Measurements from ENCODE around the gene NECAB3. TPM values are rescaled to one million over a fixed set of nuclear protein-coding genes. Genes with fewer than 3 reads are reported as not detected.

Gene NECAB3
- total RNA-seq, 3 donors from 2014 or later (not counting 1 experiment from before 2014, with no cell fraction given): 9.7 to 18.1 (median 13.4) TPM

DNA sequence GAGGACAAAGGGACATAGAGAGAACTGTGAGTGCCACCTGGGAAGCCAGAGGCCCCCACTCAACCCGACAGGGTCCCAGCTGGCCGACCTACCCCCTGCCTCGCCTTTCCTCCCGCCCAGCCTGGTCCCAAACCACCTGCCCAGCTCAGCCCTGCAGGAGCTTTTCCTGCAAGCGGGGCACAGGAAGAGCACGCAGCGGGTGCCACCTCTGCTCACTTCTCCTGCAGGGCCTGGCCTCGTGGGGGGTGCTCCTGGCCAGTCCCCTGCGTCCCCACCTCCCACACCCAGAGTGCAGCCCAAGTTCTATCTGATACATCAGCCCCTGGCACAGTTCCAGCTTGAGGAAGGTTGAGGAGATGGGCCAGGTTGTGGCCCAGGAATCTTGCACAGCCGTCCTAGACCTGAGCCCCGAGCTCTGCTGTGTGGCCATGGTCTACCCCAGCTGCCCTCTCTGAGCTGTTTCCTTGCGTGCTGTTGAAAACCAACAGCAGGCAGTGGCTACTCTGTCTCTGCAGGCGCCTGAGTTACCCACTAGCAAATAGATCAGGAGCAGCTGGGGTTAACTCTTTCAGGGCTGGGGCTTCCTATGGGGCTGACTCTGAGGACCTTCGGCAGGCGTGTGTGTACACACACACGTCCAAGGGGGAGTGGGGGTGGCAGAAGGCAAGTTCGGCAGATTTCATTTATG lies 1.7 kb downstream of the NECAB3 start:
- no peaks in the 10 kb centered on the region for H3K27me3 Mint-ChIP-seq (ENCODE audit: low read depth in 2 of 2)
- no peaks in the 10 kb centered on the region for H3K36me3 Mint-ChIP-seq
- Histone ChIP-seq H3K36me3 (ENCODE audit: control insufficient read depth, insufficient read depth, low read length) (no peaks in the 10 kb centered on the region), H3K4me1 (ENCODE audit: control insufficient read depth, insufficient read depth, low read length) (peaks cover 36% of the 10 kb centered on the region), H3K27ac (ENCODE audit: low read length) (no peak overlapping the region), H3K9me3 (ENCODE audit: control insufficient read depth, insufficient read depth, low read length) (no peaks in the 10 kb centered on the region), H3K4me3 (ENCODE audit: low read length) (no peak overlapping the region), H3K27me3 (ENCODE audit: control insufficient read depth, insufficient read depth, low read length) (no peaks in the 10 kb centered on the region)
- H3K9me3 Mint-ChIP-seq: no peaks in the 10 kb centered on the region
- DNase-seq (no peak), ATAC-seq (no peak)
- peaks cover 6 to 34% of the 10 kb centered on the region in 2 donors for H3K4me1 Mint-ChIP-seq
- peak overlapping the region; percentile 80 for H3K4me3 Mint-ChIP-seq
- peak overlapping the region in 1 of 2 donors; percentile 87 for H3K27ac Mint-ChIP-seq
- TF ChIP-seq, protein P1, sequence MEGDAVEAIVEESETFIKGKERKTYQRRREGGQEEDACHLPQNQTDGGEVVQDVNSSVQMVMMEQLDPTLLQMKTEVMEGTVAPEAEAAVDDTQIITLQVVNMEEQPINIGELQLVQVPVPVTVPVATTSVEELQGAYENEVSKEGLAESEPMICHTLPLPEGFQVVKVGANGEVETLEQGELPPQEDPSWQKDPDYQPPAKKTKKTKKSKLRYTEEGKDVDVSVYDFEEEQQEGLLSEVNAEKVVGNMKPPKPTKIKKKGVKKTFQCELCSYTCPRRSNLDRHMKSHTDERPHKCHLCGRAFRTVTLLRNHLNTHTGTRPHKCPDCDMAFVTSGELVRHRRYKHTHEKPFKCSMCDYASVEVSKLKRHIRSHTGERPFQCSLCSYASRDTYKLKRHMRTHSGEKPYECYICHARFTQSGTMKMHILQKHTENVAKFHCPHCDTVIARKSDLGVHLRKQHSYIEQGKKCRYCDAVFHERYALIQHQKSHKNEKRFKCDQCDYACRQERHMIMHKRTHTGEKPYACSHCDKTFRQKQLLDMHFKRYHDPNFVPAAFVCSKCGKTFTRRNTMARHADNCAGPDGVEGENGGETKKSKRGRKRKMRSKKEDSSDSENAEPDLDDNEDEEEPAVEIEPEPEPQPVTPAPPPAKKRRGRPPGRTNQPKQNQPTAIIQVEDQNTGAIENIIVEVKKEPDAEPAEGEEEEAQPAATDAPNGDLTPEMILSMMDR (IDR thresholded peaks at IDR 0.05): no peak
- WGBS (ENCODE audit: insufficient coverage): 82% methylated on average over 17 of the region's 17 CpGs
- intact Hi-C loops (cut with micrococcal nuclease): no loop called here

DNA sequence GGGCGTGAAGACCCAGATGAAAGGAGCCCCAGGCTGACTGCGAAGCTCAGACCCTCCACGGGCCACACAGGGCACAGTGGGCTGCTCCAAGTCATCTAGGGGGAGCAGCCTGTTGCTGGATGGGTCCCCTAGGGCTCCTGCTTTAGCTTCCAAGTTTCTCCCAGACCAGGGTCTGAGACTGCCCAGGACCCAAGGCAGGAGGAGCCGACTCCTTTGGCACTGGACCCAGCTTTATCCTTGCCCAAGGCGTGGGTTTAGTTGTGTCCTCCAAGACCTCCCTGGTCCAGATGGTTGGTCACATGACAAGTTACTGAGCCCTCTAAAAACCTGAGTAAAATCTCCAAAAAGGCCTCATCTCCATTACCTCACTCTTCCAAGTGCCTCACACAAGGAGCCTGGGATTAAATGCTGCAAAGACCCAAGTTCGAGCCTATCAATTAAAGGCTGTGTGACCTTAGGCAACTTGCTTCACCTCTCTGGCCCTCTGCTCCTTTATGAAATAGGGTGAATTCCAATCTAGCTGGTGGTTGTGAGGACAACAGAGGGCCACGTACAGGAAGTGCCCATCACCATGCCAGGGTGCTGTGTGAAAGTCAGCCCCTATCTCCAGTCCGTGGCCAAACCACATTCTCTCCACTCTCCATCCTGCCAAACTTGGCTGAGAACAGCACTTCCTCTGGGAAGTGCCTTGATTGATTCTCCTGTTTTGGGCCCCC lies 2.5 kb downstream of the NECAB3 start:
- Mint-ChIP-seq H3K4me3 (no peak overlapping the region), H3K4me1 (peaks cover 7 to 39% of the 10 kb centered on the region in 2 donors), H3K27me3 (ENCODE audit: low read depth in 2 of 2) (no peaks in the 10 kb centered on the region), H3K36me3 (no peaks in the 10 kb centered on the region), H3K9me3 (no peaks in the 10 kb centered on the region), H3K27ac (no peak overlapping the region)
- Histone ChIP-seq H3K27me3 (ENCODE audit: control insufficient read depth, insufficient read depth, low read length) (no peaks in the 10 kb centered on the region), H3K4me3 (ENCODE audit: low read length) (no peak overlapping the region), H3K27ac (ENCODE audit: low read length) (no peak overlapping the region), H3K4me1 (ENCODE audit: control insufficient read depth, insufficient read depth, low read length) (peaks cover 38% of the 10 kb centered on the region), H3K9me3 (ENCODE audit: control insufficient read depth, insufficient read depth, low read length) (no peaks in the 10 kb centered on the region), H3K36me3 (ENCODE audit: control insufficient read depth, insufficient read depth, low read length) (no peaks in the 10 kb centered on the region)
- intact Hi-C loops (cut with micrococcal nuclease): no loop called here
- TF ChIP-seq, protein P1 (IDR thresholded peaks at IDR 0.05): no peak
- DNase-seq: no peak
- ATAC-seq: no peak
- WGBS (ENCODE audit: insufficient coverage): 89% methylated on average over 8 of the region's 8 CpGs

- Mint-ChIP-seq H3K27ac (no peak overlapping the region), H3K27me3 (ENCODE audit: low read depth in 2 of 2) (no peaks in the 10 kb centered on the region), H3K36me3 (no peaks in the 10 kb centered on the region), H3K4me1 (peaks cover 14 to 44% of the 10 kb centered on the region in 2 donors), H3K9me3 (no peaks in the 10 kb centered on the region), H3K4me3 (no peak overlapping the region)
- TF ChIP-seq, protein P1 (IDR thresholded peaks at IDR 0.05): no peak
- Histone ChIP-seq H3K27me3 (ENCODE audit: control insufficient read depth, insufficient read depth, low read length) (no peaks in the 10 kb centered on the region), H3K27ac (ENCODE audit: low read length) (no peak overlapping the region), H3K9me3 (ENCODE audit: control insufficient read depth, insufficient read depth, low read length) (no peaks in the 10 kb centered on the region), H3K36me3 (ENCODE audit: control insufficient read depth, insufficient read depth, low read length) (no peaks in the 10 kb centered on the region), H3K4me1 (ENCODE audit: control insufficient read depth, insufficient read depth, low read length) (peaks cover 46% of the 10 kb centered on the region), H3K4me3 (ENCODE audit: low read length) (no peak overlapping the region)
- no peak for DNase-seq
- no peak for ATAC-seq
- intact Hi-C loops (cut with micrococcal nuclease): no loop called here
- 98% methylated on average over 6 of the region's 6 CpGs for WGBS (ENCODE audit: insufficient coverage)
Measured at GRCh38 chr20:33670715-33671499, 3.3 kb downstream of the NECAB3 start.
